ENCODE data around the gene CACNA1D. TPM values are rescaled to one million over a fixed set of nuclear protein-coding genes. Genes with fewer than 3 reads are reported as not detected.

Gene CACNA1D
- total RNA-seq, 2 donors from 2014 or later: 9.9 to 20.4 TPM

DNA sequence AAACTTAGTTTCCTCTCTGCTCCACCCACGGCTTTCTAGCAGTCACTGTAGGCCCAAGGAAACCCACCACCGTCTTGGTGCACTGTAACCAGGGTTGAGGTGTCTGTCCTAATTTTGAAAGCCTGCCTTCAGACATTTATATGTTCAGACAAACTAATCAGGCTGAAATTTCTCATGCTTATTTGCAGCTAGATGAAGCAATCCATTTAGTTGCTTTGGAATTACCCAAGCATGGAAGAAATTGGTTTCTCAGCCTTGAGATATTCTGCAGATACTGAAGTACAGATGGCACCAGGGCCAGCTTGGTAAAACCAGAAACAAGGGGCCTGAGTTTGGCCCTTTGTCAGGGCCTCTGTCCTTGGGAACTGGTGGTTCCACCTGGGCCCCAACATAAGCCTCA, 105.4 kb downstream of the CACNA1D start:
- ATAC-seq (no peak), DNase-seq (no peak)
- intact Hi-C loops (cut with DNase I): no loop called here
- Histone ChIP-seq H3K9me3 (no peaks in the 10 kb centered on the region), H3K4me1 (no peaks in the 10 kb centered on the region), H3K36me3 (replicated peaks in 1 of 2; ENCODE audit: insufficient read depth in 1 of 2, low read depth in 2 of 2) (no peaks in the 10 kb centered on the region), H3K27ac (no peak overlapping the region), H3K27me3 (no peaks in the 10 kb centered on the region), H3K4me3 (no peak overlapping the region)
- 59 to 94% methylated on average over 2 of the region's 2 CpGs for WGBS, 2 donors
- TF ChIP-seq POLR2A (IDR thresholded peaks at IDR 0.05): no peak
- TF ChIP-seq, protein P1, sequence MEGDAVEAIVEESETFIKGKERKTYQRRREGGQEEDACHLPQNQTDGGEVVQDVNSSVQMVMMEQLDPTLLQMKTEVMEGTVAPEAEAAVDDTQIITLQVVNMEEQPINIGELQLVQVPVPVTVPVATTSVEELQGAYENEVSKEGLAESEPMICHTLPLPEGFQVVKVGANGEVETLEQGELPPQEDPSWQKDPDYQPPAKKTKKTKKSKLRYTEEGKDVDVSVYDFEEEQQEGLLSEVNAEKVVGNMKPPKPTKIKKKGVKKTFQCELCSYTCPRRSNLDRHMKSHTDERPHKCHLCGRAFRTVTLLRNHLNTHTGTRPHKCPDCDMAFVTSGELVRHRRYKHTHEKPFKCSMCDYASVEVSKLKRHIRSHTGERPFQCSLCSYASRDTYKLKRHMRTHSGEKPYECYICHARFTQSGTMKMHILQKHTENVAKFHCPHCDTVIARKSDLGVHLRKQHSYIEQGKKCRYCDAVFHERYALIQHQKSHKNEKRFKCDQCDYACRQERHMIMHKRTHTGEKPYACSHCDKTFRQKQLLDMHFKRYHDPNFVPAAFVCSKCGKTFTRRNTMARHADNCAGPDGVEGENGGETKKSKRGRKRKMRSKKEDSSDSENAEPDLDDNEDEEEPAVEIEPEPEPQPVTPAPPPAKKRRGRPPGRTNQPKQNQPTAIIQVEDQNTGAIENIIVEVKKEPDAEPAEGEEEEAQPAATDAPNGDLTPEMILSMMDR (IDR thresholded peaks at IDR 0.05): no peak

DNA sequence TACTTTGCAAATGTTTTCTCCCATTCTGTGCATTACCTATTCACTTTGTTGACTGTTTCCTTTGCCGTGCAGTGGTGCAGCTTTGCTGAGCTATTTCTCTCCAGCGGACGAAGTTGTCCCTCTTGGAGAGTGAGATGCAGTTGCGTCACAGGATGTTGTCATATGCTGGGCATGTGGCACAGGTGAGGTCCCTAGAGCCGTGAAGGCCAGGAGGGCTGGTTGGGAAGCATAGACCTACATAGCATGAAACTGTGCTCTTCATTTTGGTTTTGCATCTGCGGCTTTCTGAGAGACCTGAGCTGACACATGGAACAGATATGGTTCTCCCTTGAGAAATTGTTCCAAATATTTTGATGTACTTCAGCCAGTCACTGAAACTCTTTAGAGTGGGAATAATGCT, 108.5 kb downstream of the CACNA1D start:
- Histone ChIP-seq H3K27me3 (no peaks in the 10 kb centered on the region), H3K4me3 (no peak overlapping the region), H3K27ac (no peak overlapping the region), H3K4me1 (no peaks in the 10 kb centered on the region), H3K9me3 (no peaks in the 10 kb centered on the region), H3K36me3 (replicated peaks in 1 of 2; ENCODE audit: insufficient read depth in 1 of 2, low read depth in 2 of 2) (no peaks in the 10 kb centered on the region)
- DNase-seq (no peak), ATAC-seq (no peak)
- intact Hi-C loops (cut with DNase I): no loop called here
- WGBS, 2 donors: 74 to 89% methylated on average over 6 of the region's 6 CpGs
- TF ChIP-seq, protein P1 (IDR thresholded peaks at IDR 0.05): no peak
- no peak for TF ChIP-seq POLR2A (IDR thresholded peaks at IDR 0.05)

DNA sequence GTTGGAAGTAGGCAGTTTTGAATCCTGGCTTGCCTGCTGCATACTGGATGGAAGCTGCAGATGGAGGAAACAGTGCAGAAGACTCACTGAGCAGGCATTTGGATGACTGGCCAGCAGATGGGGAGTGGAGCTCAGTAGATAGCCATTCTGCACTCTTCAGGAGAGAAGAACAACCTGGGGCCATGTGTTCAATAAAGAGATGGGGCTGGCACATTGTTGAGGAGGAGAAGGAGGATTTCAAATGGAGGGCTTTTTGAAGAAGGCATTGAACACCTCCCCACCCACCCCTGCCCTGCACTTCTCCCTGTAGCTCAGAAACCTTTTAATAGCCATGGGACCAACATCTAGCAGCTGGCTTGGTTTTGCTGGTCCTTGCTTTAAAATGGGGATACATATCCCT, 109.8 kb downstream of the CACNA1D start:
- ATAC-seq (no peak), DNase-seq (no peak)
- TF ChIP-seq POLR2A (IDR thresholded peaks at IDR 0.05): no peak
- TF ChIP-seq, protein P1 (IDR thresholded peaks at IDR 0.05): no peak
- Histone ChIP-seq H3K27me3 (no peaks in the 10 kb centered on the region), H3K27ac (no peak overlapping the region), H3K9me3 (no peaks in the 10 kb centered on the region), H3K4me1 (no peaks in the 10 kb centered on the region), H3K4me3 (no peak overlapping the region), H3K36me3 (replicated peaks in 1 of 2; ENCODE audit: insufficient read depth in 1 of 2, low read depth in 2 of 2) (no peaks in the 10 kb centered on the region)
- intact Hi-C loops (cut with DNase I): no loop called here

DNA sequence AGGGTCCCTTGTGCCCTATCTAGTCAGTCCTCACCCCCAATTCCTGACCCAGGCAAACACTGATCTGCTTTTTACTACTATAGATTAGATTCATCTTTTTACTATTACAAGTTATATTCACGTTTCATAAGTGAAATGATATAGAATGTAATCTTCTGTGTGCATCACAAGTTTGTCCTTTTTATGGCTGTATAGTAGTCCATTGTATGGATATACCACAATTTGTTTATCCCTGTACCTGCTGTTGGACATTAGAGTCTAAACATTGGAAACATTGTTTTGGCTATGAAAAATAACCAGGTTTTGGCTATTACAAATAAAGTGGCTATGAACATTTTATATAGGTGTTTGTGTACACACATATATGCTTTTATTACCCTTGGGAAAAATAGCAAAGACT, 112.4 kb downstream of the CACNA1D start:
- H3K27ac ChIP-seq: no peak overlapping the region
- no peaks in the 10 kb centered on the region for H3K4me1 ChIP-seq
- WGBS, 2 donors: 44 to 48% methylated on average over 1 of the region's 1 CpG
- H3K36me3 ChIP-seq (replicated peaks in 1 of 2; ENCODE audit: insufficient read depth in 1 of 2, low read depth in 2 of 2): no peaks in the 10 kb centered on the region
- DNase-seq (no peak), ATAC-seq (no peak)
- intact Hi-C loops (cut with DNase I): no loop called here
- no peaks in the 10 kb centered on the region for H3K9me3 ChIP-seq
- no peaks in the 10 kb centered on the region for H3K27me3 ChIP-seq
- no peak overlapping the region for H3K4me3 ChIP-seq
- TF ChIP-seq, protein P1 (IDR thresholded peaks at IDR 0.05): no peak
- no peak for TF ChIP-seq POLR2A (IDR thresholded peaks at IDR 0.05)

DNA sequence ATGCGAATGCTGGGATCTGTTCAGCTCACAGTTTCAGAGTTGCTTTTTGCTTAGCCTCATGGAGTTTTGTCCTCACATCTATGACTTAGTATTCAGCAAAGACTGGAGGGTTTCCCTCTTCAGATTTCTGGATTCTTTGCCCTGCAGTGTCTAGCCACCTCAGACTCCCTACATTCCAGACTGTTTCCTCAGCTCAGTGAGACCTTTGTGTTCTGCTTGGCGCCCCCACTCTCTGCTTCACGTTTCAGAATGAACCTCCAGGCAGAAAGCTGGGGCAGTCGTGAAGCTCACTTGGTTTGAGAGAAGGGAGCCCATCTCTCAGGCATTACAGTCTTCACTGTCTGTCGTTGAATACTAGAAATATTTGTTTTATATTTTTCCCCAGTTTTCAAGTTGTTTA, 118.1 kb downstream of the CACNA1D start:
- ATAC-seq (no peak), DNase-seq (no peak)
- no peaks in the 10 kb centered on the region for H3K9me3 ChIP-seq
- intact Hi-C loops (cut with DNase I): no loop called here
- no peak overlapping the region for H3K4me3 ChIP-seq
- H3K36me3 ChIP-seq (replicated peaks in 1 of 2; ENCODE audit: insufficient read depth in 1 of 2, low read depth in 2 of 2): no peaks in the 10 kb centered on the region
- H3K27me3 ChIP-seq: no peaks in the 10 kb centered on the region
- no peak for TF ChIP-seq POLR2A (IDR thresholded peaks at IDR 0.05)
- TF ChIP-seq, protein P1 (IDR thresholded peaks at IDR 0.05): no peak
- no peak overlapping the region for H3K27ac ChIP-seq
- H3K4me1 ChIP-seq: no peaks in the 10 kb centered on the region
- WGBS, 2 donors: 56 to 62% methylated on average over 5 of the region's 5 CpGs

All from body of pancreas (tissue), 4 donors.